GM12891 (cell line): ENCODE data around the gene SKOR2.
A peak's percentile ranks its signal among the peaks of the same experiment; 100 is the strongest.

Experiments
- DNase-seq: peaks from one replicate; pipeline ENCODE4 v3.0.0; 2011; ENCODE audit warnings: low spot score; ENCODE audit not compliant: insufficient read length
- FAIRE-seq: peaks from 2 replicates; lab custom pipeline; 2011; peaks lifted over from hg19 to GRCh38; lab: Jason Lieb, UNC
- PAX5 ChIP-seq: IDR thresholded peaks from 2 replicates; pipeline ENCODE4 v1.6.1; 2011; ENCODE audit warnings: low read length, moderate library complexity, mild to moderate bottlenecking; ENCODE audit not compliant: insufficient read depth, severe bottlenecking
- POLR2A ChIP-seq: IDR thresholded peaks from 2 replicates; pipeline ENCODE4 v1.6.1; 2011; ENCODE audit warnings: low read depth, low read length, control low read depth
- POLR2AphosphoS5 ChIP-seq: IDR thresholded peaks from 2 replicates; pipeline ENCODE4 v1.6.1; 2011; ENCODE audit warnings: low read depth, low read length, control low read depth
- POU2F2 ChIP-seq: IDR thresholded peaks from 2 replicates; pipeline ENCODE4 v1.6.1; 2011; ENCODE audit warnings: low read depth, mild to moderate bottlenecking, control low read depth, low read length, moderate library complexity
- SPI1 ChIP-seq: IDR thresholded peaks from 2 replicates; pipeline ENCODE4 v1.6.1; 2011; ENCODE audit warnings: low read depth, low read length, control low read depth
- TAF1 ChIP-seq: IDR thresholded peaks from 2 replicates; pipeline ENCODE4 v1.6.1; 2011; ENCODE audit warnings: low read depth, low read length, control low read depth

SKOR2 gene

DNA sequence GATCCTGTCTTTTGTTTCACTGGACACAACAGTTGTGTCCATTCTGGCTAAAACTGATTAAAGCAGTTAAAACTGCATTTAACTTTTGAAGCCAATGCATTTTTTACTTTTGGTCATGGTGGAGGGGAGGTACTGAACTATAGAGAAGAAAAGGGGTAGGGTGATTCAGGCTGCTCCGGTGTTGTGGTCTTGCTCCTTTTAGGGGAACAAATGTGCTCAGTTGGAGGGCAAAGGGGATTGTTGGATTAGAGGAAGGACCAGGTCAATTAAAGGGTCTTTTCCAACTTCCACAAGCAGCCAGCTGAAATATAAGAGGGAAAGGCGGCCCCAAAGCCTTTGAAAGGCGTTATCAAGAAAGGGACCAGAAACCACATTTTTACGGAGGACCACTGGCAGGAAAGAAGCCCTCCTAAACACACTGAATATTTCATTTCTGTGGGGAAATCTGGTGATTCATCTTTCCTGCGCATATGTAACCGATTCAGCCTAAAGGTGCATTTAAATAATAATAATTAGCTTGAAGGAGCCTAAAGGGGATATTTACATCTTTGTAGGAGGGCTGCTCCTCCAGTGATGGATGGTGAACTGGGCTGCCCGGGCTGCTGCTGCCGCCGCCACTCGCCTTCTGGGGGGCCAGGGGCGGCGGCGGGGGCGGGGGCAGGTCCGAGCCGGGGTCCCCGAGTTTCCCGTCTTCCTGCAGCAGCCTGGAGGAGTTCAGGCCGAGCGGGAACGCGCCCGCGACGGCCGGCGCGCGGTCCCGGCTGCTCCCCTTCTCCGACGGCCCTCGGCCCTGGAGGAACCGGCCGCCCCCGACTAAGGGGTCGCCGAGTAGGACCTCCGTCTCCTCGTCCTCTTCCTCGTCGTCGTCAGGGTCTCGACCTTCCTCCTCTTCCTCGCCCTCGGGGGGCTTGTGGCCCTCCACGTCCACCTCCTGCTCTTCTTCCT, 5.2 kb downstream of the SKOR2 start:
- DNase-seq, result no peak
- no peak for FAIRE-seq
- TF ChIP-seq TAF1 (no peak), POLR2AphosphoS5 (no peak), SPI1 (no peak), POU2F2 (no peak), POLR2A (no peak), PAX5 (no peak)

DNA sequence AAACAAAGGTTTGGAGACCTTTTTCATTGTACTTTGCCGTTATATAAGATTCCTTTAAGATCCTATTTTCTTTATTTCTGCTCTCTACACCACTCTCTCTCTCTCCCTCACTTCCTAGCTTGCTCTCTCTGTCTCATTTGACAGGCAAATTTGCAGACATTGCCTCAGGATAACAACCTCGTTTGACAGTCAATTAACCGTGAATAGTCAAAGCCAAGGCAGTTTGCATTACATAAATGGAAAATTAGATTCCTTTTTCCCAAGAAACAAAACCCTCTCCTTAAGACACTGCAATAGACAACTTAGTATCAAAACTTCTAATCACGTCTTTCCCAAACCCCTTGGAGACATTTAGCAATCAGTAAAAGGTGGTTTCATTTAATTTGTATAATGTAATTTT, 7.4 kb downstream of the SKOR2 start:
- no peak for DNase-seq
- FAIRE-seq, result no peak
- TF ChIP-seq TAF1 (no peak), POLR2A (no peak), POU2F2 (no peak), SPI1 (no peak), PAX5 (no peak), POLR2AphosphoS5 (no peak)

DNA sequence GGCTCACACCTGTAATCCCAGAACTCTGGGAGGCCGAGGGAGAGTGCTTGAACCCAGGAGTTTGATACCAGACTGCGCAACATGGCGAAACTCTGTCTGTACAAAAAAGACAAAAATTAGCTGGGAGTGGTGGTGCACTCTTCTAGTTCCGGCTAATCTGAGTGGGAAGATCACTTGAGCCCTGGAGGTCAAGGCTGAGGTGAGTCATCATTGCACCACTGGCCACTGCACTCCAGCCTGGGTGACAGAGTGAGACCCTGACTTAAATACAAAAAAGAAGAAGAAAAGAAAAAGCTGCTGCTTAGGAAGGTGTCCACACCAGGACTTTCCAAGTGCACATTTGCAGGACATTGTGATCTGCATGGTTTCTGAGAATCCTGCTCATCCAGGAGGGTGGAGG, 16.4 kb downstream of the SKOR2 start:
- FAIRE-seq, result no peak

DNA sequence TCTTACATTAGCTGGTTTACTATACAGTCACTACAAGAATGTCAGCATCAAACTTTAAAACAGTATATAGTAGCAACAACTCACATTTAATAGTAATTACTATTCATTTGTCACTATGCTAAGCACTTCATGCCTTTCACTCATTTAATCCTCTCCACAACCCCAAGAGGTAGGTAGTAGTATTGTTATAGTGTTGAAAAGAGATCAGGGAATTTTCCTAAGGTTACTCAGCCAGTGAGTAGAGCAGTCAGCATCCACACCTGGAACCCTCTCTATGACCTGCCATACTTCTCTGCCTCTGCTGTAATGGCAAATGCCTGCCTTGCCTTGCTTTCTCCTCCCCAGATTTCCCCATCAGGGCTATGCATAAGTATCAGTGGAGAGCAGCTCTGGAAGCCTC, 24.8 kb downstream of the SKOR2 start:
- FAIRE-seq (no peak), DNase-seq (no peak)
- TF ChIP-seq POU2F2 (no peak), POLR2AphosphoS5 (no peak), TAF1 (no peak), PAX5 (no peak), POLR2A (no peak), SPI1 (no peak)

More for the DNA sequence above, 16.4 kb downstream of the SKOR2 start:
- DNase-seq, result no peak
- TF ChIP-seq POLR2A, result no peak

DNA sequence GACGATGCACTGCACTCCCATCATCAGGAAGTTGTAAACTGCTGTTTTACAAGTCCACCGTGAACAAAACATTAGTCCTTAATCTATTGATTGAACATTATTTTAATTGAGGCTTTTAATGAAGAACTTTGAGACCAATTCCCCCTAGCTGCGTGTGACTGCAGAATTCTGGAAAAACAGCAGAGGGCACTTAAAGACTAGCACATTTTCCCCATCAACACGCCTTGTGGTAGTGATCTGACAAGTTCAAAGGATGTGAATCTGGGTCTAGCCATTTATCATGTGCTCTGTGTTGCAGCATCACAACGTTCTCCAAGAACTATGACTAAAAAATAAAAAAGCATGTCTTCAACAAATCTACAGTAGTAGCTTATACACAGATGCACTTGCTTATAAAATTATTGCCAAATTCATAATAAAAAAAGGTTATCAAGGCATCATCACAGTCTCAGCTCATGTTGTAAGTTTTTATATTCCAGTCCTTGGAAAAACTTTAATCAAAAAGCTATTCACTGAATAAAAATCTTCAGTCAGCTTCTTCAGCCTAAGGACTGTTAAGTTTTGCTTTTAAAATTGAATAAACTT, 35.8 kb downstream of the SKOR2 start:
- TF ChIP-seq POLR2AphosphoS5 (no peak), POU2F2 (no peak), POLR2A (no peak), TAF1 (no peak), PAX5 (no peak), SPI1 (no peak)
- peak; percentile 41 for FAIRE-seq
- DNase-seq, result peak; percentile 9

DNA sequence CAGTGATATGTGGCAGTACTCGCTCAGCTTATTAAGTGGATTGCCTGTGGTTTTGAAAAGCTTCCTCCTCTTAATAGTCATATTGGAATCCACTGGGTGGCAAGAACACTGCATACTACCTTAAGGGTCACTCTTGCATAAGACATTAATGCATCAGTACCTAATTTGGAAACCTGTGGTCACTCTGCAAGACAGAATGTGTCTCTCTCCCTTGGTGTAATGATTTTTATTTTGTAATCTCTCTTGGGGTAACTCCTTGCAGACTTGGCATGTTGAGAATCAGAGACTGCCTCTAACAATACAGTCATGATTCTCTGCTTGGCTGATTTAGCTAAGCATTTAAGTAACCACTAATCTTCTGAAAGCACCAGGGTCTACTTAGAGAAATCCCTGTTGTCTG, 42.3 kb downstream of the SKOR2 start:
- FAIRE-seq, result no peak
- TF ChIP-seq POLR2A, result no peak
- no peak for TF ChIP-seq TAF1
- TF ChIP-seq PAX5, result no peak
- no peak for TF ChIP-seq POU2F2
- TF ChIP-seq POLR2AphosphoS5, result no peak
- TF ChIP-seq SPI1, result no peak
- no peak for DNase-seq

DNA sequence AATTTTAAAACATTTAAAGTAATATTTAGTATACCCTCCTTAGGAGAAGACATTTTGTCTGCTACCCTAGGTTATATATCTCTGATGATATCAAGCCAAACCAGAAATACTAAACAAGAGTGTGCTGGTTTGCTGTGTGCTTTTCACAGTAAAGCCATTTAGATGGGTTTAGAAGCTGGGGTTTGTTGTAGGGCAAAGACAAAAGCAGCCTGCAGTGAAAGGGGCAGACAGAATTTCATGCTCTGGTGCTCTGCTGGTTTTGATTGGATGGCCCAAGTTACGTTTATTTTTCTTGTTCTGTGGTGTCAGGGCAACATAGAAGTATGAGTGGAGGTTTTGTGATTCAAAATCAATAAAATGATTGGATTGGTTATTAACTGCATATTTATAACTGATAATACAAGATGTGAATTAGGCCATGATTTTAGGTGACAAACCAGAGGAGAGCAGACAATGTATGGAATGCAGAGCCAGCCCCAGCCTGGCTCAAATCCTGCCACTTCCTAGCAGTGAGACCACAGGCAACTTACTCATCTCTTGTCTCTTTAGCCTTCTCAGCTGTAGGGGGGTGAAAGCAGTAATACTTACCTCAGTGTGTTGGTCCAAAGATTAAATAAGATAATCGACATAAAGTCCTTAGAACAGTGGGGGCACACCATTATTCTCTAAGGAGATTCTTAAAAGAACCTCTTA, 44.4 kb downstream of the SKOR2 start:
- FAIRE-seq (no peak), DNase-seq (no peak)
- TF ChIP-seq POLR2AphosphoS5 (no peak), POLR2A (no peak), TAF1 (no peak), POU2F2 (no peak), SPI1 (no peak), PAX5 (no peak)

DNA sequence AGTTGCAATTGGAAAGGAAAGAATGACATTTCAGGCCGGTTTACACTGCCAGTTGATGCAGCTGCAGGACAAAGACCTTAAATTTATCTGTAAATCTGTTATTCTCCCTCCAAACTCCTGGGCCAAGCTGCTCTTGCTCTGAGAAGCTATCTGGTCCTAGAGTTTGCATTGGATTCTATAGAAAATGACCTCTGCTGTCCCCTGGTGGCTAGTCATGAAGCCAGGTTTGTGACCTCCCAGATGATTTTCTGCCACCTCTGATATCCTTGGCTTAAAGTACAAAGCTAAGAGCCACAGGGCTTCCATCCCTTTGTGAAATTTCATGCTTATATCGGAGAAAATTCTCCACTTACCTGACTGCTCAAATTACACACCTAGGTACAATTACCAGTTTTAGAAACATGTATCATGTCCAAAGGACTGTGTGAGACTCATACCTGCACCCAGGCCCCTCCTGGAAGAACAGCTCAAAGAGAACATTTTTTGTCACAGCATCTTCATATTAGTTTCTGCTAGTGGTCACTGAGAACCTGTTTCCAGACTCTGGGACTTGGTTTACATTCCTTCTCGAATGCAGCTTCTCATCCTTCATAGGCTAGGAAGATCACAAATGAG, 46.4 kb downstream of the SKOR2 start:
- TF ChIP-seq SPI1, result no peak
- no peak for TF ChIP-seq TAF1
- no peak for TF ChIP-seq POLR2AphosphoS5
- TF ChIP-seq POU2F2, result no peak
- no peak for TF ChIP-seq PAX5
- no peak for TF ChIP-seq POLR2A
- FAIRE-seq (peak; percentile 41), DNase-seq (no peak)
